ENCODE results near the gene DHRS7B.
A peak's percentile ranks its signal among the peaks of the same experiment; 100 is the strongest.
"Not testable (repeated sequence)": the region's sequence is repeated elsewhere in the genome, so short reads cannot be mapped to it uniquely, and the experiment has no call there.

DHRS7B gene

DNA sequence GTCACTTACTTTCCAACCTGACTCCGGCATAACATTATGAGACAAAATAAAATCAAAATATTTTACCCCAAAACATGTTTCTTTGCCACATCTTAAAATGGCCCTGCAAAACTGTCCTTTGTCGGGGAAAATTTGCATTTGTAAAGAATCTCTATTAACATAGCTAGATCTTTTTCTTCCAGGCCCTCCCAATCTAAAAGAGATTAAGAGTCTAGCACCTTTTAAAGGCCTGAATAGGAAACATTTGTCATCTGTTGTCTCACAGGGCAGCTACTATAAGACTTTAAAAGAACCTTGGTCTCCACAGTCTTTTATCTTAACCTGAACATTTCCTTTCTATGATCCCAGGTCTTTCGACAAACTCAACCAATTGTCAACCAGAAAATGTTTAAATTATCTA lies 18.1 kb upstream of the DHRS7B start:
- no peak for DNase-seq (ENCODE audit: low spot score)

DNA sequence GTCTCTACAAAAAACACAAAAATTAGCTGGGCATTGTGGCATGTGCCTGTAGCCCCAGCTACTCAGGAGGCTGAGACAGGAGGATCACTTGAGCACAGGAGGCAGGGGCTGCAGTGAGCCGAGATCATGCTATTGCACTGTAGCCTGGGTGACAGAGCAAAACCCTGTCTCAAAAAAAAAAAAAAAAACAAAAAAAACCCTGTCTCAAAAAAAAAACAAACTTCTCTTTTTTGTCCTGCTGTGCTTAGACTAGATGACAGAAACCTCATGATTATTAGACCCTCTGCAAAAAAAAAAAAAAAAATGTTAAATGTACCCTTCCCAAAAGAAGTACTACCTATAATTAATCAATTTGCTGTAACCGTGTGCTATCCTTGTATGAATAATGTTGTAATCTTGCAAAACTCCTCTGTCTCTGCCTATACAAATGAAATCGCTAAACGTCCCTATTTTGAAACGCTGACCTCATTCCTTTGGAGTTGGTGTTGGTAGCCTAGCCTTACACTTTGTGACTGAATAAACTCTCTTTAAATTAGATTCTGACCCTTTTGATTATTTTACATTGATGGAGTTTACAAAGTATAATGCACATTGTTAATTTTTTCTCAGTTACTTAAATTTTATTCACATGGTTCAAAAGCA lies 13.6 kb upstream of the DHRS7B start:
- DNase-seq (ENCODE audit: low spot score): no peak

DNA sequence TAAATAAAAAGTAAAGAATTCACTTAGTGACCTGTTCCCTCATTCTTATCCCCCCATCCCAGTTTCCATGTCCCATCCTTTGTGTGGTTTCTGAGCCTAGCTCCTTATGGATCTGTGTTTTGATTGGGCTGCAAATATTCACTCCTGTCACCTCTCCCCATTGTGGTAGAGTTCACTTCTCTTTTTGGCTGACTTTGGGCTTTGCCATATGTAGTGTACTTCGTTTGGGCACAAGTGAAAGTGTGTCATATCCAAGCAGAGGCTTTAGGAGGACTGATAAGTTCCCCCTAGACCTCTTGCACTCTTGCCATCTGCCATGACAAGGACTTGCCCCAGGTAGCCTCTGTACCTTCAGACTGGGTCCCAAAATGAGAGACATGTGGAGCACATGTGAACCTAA lies 13.0 kb upstream of the DHRS7B start:
- DNase-seq (ENCODE audit: low spot score): no peak

DNA sequence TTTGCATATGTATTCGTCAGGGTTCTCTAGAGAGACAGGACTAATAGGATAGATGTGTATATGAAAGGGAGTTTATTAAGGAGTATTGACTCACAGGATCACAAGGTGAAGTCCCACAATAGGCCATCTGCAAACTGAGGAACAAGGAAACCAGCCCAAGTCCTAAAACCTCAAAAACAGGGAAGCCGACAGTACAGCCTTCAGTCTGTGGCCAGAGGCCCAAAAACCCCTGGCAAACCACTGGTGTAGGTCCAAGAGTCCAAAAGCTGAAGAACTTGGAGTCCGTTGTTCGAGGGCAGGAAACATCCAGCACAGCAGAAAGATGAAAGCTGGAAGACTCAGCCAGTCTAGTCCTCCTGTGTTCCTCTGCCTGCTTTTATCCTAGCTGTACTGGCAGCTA lies 12.0 kb upstream of the DHRS7B start:
- DNase-seq (ENCODE audit: low spot score): not testable (repeated sequence)

DNA sequence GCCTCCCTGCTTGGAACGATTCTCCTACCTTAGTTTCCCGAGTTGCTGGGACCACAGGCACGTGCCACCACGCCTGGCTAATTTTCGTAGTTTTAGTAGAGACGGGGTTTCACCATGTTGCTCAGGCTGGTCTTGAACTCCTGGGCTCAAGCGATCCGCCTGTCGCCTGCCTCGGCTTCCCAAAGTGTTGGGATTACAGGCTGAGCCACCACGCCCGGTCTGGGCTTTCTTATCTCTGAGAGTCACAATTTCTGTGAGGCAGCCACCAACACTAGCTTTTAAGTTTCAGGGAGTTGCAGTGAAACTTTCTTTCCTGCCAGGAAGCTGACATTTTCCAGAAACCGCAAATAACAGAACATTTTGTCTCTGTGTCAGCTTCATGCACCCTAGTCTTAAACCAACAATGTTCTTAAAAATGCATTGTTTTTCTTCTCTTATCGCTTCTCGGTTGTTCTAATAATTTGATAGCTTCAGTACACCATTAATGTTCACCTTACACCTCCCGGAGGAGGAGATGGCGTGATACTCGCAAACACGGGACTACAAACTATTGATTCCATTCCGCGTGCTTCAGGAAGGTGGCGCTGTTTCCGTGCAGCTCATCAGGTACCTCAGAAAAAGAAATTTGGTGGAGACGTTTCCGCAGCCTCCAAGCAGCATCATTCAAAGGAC lies 7.4 kb upstream of the DHRS7B start:
- DNase-seq (ENCODE audit: low spot score): peak; percentile 77

DNA sequence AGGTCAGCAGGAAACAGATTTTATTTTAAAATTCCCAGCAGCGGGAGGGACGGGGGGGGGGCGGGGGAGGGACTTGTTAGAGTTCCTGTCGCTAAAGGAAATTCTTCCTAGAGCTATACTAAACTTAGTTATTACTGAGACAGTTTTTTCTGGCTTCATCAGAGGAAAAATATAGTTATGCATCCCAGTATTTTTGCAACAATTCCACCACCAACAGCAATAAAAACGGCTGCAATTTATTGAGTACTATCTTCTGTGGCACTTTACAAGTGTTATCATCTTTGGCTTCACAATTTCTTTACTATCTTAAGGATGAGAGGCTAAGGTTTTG lies 6.9 kb upstream of the DHRS7B start:
- no peak for DNase-seq (ENCODE audit: low spot score)

DNA sequence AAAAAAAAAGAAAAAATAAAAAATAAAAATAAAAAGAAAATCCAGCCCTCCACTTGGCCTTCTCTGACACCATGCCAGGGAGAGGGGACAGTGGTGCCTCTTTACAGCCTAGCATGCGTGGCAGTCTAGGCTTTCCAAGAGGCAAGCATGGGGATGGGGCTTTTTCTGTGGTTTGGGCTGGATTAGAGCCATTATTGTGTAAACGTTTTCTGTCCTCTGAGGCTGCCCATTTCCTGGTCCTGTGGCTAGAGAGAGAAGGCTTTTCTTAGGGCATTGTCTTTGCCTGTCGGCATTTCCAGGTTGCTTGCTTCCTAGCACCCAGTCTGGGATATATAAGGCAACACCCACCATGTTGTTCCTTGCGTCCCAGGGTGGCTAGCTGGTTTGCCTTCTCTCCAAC lies 2.7 kb upstream of the DHRS7B start:
- no peak for DNase-seq (ENCODE audit: low spot score)

DNA sequence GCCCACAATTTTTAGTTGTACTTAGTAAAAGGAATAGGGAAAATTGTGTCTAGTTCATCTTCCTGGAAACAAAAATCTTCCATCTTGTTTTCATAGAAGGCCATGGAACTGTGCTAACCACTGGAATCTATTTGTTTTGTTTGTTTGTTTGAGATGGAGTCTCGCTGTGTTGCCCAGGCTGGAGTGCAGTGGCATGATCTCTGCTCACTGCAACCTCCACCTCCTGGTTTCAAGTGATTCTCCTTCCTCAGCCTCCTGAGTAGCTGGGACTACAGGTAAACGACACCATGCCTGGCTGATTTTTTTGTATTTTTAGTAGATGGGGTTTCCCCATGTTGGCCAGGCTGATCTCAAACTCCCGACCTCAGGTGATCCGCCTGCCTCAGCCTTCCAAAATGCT lies 2.2 kb upstream of the DHRS7B start:
- not testable (repeated sequence) for DNase-seq (ENCODE audit: low spot score)

DNA sequence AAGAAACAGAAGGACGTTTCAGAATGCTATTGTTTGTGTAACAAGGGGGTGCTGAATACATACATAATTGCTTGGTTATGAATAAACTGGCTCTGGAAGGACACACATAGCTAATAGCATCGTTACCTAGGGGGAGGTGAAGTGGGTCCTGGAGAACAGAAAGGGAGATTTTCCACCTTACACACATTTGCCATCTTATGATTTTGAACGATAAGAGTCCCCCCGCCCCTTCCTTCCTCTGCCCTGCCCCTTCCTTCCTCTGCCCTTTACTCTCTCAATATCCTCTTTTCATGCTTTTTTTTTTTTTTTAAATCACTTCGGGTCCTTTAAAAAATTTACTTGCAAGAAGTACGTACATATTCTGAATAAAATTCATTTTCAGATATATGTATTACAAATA lies 902 bp upstream of the DHRS7B start:
- no peak for DNase-seq (ENCODE audit: low spot score)

DNA sequence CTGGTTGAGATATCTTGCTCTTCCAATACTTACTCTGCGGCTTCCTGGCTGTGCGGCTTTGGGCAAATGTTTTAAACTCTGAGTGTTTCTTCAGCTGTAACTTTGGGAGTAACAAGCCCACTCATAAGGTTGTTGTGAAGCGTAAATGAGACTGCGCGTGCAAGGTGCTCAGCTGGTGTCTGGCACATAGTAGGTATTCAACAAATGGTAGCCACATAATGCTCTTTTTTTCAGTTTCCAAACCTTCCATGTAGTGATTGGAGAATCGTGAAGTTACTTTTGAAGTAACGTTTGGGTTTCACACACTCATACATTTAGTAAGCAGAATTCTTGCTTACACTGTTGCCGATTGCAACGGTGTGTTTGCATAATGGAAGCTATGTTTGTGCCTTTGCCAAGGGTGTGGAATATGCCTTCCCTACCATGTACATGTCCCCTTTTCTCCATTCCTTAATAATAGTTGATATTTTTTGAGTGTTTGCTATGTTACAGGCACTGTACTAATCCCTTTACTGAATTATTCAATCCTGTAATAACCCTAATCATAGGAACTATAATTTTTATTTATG lies 829 bp downstream of the DHRS7B start:
- DNase-seq (ENCODE audit: low spot score): no peak

DNA sequence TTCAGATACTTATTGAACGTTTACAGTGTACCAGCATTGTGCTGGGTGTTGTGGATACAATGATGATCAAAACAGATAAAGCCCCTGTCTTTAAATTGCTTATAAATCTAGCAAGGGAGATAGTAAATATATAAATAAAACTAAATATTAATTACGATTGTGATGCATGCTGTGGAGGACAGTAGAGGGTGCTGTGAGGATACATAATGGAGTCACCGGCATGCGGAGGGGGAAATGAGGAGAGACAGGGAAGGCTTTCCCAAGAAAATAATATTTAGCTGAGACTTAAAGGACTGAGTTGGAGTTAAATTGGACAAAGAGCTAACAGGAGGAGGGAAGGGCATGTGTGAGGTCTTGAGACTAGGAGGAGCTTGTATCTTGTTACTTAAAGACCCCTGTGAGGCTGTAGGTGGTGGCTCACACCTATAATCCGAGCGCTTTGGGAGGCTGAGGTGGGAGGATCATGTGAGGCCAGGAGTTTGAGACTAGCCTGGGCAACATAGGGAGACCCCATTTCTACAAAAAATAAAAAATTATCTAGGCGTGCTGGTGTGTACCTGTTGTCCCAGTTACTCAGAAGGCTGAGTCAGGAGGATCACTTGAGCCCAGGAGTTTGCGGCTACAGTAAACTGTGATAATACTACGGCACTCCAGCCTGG lies 2.4 kb downstream of the DHRS7B start:
- peak; percentile 46 for DNase-seq (ENCODE audit: low spot score)

DNA sequence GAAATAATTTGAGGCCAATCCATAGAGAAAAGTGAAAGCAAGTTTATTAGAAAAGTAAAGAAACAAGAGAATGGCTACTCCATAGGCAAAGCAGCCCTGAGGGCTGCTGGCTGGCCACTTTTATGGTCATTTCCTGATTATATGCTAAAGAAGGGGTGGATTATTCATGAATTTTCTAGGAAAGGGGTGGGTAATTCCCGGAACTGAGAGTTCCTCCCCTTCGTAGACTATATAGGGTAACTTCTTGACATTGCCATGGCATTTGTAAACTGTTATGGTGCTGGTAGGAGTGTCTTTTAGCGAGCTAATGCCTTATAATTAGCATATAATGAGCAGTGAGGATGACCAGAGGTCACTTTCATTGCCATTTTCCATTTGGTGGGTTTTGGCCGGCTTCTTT lies 4.4 kb downstream of the DHRS7B start:
- DNase-seq (ENCODE audit: low spot score): no peak

DNA sequence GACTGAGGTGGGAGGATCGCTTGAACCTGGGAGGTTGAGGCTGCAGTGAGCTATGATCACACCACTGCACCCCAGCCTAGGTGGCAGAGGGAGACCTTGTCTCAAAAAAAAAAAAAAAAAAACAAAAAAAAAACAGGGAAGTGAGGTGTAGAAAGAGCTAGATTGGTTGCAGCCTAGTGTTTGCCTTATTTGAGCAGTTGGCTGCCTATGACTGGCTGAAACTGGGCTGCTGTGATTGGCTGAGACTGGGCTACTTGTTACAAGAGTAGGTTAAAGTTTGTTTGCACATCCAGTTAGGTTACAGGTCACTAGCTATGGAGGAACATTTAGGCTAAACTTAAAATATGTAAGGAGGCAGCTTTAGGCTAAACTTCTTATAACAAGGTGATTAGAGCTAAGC lies 5.7 kb downstream of the DHRS7B start:
- DNase-seq (ENCODE audit: low spot score): no peak

DNA sequence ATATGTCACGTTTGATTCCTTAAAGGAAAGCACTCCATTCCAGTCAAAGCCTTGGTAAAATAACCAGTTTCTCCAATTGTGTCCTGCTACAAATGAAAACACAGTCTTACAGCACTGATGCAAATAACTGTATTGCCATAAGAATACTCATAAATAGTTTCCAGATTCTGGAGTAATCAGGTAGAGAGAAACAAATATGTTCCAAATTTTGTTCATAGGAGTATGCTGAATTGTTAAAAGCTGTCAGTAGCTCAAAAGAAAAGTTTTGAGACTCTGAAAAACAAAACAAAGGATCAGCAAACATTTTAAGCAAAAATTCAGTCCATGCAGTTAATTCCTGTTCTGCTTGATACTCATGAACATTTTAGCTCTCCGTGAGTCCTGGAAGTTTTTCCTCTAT lies 7.8 kb downstream of the DHRS7B start:
- DNase-seq (ENCODE audit: low spot score): no peak

DNA sequence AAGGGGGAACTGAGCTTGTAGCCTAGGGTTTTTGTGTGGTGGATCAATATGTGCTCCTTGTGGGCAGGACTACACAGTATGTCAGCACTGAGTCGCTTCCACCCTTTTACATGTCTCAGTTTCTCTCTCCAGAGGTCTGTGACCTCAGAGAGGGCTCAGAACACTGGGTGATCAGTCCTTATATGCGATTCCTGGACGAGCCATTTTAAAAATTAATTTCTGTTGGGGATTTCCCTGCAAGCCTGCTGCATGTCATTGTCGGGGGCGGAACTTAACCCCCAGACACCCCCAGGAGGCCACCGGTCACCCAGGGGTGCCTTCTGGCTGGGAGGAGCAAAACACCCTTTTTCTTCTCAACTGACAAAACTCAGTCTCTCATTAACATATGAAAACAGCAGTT lies 14.1 kb downstream of the DHRS7B start:
- DNase-seq (ENCODE audit: low spot score): no peak

DNA sequence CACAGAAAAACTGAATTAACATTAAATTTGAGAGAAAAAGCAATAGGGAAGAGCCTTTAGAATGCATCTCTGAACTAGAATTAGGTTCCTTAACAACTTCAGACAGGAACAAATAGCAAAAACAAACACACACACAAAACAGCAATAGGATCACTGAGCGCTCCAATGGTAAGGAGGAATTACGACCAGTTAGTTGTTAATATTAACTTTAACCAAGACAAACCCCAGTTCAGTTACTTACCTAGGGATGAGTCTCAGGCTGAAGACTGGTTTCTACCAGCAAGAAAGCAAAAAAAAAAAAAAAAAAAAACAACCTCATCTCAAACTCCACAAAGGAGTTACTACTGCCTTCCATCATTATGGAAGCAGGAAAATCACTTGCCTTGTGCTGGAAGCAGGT lies 14.6 kb downstream of the DHRS7B start:
- DNase-seq (ENCODE audit: low spot score): no peak

DNA sequence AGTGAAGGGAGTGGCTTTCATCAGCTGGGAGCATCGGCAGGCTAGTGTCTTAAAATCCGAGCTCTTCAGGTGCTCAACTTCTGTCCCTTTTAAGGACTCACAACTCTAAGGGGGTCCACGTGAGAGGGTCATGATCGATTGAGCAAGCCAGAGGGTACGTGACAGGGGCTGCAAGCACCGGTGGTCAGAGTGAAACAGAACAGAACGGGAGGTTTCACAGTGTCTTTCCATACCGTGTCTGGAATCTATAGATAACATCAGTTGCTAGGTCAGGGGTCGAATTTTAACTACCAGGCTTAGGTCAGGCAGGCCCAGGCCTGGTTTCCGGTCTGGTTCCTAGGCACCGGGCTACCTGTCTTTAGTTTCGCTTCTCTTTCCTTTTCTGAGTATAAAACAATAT lies 15.3 kb downstream of the DHRS7B start:
- not testable (repeated sequence) for DNase-seq (ENCODE audit: low spot score)

DNA sequence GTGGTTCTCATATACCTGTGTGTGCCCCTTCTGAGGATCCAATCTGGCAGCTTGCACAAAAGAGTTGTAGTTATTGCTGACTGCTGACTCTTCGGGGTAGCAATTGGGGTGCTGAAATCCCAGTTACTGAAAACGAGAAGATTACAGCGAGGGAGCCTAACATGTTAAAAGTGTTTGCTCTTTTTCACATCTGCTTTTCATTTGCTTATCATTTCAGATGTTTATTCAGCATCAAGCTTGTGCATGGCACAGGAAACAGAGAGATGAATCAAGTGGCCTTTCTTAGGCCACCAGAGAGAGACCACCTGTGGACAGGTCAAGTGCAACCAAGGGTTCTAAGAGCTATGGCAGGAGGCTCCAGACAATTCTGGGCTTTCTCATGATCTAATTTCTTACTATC lies 16.9 kb downstream of the DHRS7B start:
- DNase-seq (ENCODE audit: low spot score): no peak

DNA sequence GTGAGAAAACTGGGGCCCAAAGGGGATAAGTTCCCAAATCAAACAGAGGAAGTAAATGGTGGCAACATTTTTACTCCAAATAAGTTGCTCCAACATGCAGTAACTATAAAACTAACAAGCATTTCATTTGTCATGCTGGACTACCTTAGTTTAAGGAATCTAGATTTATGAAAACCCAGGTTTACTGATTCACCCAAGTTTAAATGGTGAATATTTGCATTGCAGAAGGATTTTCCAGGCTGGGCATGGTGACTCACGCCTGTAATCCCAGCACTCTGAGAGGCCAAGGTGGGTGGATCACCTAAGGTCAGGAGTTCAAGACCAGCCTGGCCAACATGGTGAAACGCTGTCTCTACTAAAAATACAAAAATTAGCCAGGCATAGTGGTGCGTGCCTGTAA lies 17.5 kb downstream of the DHRS7B start:
- not testable (repeated sequence) for DNase-seq (ENCODE audit: low spot score)

DNA sequence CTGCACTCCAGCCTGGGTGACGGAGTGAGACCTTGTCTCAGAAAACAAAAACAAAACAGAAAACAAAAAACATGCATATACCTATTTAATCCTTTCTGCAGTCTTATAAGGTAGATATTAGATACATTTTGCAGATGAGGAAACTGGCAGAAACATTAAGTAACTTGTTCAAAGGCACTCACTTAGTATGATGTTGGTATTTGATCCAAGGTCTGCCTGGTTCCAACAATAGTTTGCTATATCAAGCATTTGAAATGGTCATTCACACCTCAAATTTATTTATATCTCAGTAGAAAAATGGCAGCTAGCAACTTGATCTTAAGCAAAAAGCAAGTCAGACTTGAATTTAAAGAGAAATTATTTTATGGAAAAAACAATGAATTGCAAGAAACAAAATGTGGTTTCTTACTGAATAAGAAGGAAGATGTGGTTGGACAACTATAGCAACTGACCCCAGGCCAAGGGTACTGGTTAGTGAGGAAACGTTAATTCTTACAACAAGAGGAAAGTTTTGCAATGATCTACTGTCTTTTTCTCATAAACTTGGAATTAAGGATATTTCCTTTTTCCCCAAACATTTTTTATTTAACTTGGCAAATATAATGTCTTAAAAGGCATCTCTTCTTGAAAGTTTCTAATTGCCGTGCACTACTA lies 19.7 kb downstream of the DHRS7B start:
- no peak for DNase-seq (ENCODE audit: low spot score)

DNA sequence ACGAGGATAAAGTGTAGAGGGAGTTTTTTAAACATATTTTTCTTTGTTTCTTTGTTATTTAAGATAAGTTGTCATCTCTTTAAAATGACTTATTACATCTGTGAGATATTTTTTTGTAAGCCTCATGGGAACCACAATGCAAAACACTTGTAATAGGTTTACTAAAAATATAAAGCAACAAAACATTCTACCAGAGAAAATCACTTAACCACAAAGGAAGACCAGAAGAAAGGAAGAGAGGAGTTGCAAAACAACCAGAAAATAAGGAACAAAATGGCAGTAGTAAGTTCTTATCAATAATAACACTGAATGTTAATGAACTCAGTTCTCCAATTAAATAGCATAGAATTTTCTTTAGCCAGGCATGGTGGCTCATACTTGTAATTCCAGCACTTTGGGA lies 22.9 kb downstream of the DHRS7B start:
- no peak for DNase-seq (ENCODE audit: low spot score)

DNA sequence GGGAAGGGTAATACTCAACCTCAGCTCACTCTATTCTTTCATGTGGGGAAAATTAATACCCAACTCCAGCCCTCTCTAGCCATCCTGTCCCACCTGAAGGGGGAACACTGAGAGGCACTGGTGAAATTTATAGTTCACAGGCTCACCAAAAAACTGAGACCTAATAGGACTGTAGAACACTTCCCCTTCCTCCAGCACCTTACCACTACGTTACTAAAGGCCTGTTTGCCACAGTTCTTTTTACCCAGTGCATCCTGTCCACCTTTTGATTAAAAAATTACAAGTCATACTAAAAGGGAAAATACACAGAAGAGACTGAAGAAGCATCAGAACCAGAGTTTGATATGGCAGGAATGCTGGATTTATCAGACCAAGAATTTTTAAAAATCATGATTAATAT lies 26.0 kb downstream of the DHRS7B start:
- no peak for DNase-seq (ENCODE audit: low spot score)

Data from COLO829 (cell line).